GM19328 (cell line): ENCODE data around the gene ZNF385C.

ENCODE experiments used
- ATAC-seq: cut with Tn5 transposase; IDR thresholded peaks from one replicate; pipeline ENCODE4 v1.9.1; 2021; ENCODE audit warnings: mild to moderate bottlenecking, moderate library complexity; ENCODE audit not compliant: unreplicated experiment

The ZNF385C gene

GRCh38 chr17:41998497-41998896, 99.8 kb downstream of the ZNF385C start:
- ATAC-seq = no peak

GRCh38 chr17:41996855-41997164, 101.5 kb downstream of the ZNF385C start:
- ATAC-seq = no peak

- no peak for ATAC-seq
Observed at GRCh38 chr17:41992576-41992975, 105.7 kb downstream of the ZNF385C start.

- no peak for ATAC-seq
Observed at GRCh38 chr17:41989702-41990419, 108.4 kb downstream of the ZNF385C start.

- ATAC-seq = no peak
Observed at GRCh38 chr17:41988418-41988817, 109.9 kb downstream of the ZNF385C start.

- no peak for ATAC-seq
Observed at GRCh38 chr17:41987642-41988041, 110.6 kb downstream of the ZNF385C start.

GRCh38 chr17:41986634-41987033, 111.6 kb downstream of the ZNF385C start:
- no peak for ATAC-seq

GRCh38 chr17:41985919-41986318, 112.4 kb downstream of the ZNF385C start:
- no peak for ATAC-seq

GRCh38 chr17:41984454-41984853, 113.8 kb downstream of the ZNF385C start:
- no peak for ATAC-seq

GRCh38 chr17:41982026-41982760, 116.1 kb downstream of the ZNF385C start:
- ATAC-seq = no peak

- ATAC-seq = no peak
Observed at GRCh38 chr17:41977991-41978390, 120.3 kb downstream of the ZNF385C start.

GRCh38 chr17:41976142-41976768, 122.0 kb downstream of the ZNF385C start:
- no peak for ATAC-seq
